Left forelimb (tissue), 1 donor: ENCODE data around the gene TFAP2C.
"Not testable (repeated sequence)": the region's sequence is repeated elsewhere in the genome, so short reads cannot be mapped to it uniquely, and the experiment has no call there.

Experiments
- DNase-seq: peaks from one replicate; pipeline ENCODE4 v3.0.0-alpha.2; 2018; ENCODE audit warnings: low spot score

TFAP2C gene

GRCh38 chr20:56653211-56653610 lies 24.1 kb downstream of the TFAP2C start:
- no peak for DNase-seq

DNA sequence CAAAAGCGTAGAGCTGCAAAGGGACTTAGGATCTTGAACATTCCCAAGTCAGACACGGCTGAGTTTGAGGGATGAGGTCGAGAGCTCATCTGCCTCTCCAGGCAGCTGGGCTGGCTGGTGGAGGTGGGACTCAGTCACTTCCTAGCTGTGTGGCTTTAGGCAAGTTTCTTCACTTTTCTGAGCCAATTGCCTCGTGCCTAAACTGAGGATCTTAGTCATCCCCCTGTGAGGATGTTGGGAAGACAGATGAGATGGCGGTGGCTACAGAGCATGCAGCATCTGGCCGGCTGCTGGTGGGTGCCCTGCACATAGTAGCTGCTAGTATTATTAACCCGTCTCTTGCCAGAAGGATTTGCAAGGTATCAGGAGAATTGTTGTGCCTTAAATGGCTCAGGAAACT lies 27.5 kb downstream of the TFAP2C start:
- DNase-seq, result no peak

DNA sequence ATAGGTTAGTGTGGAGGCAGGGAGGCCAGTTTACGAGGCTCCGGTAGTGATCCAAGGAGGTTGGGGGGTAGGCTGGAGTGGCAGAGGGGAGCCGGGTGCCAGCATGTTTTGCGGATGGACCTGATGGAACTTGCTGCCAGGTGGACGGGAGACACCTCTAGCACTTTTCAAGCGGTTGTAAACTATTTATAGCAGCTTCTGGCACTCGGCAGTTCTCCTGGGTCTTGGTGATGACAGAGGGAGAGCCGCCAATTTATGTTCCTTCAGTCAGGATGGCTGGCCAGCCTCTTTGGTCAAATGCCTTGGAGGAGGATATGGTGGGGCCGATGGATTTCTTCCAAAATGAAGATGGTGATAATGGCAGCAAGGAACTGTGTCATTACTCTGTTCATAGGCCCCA lies 28.8 kb downstream of the TFAP2C start:
- DNase-seq, result no peak

DNA sequence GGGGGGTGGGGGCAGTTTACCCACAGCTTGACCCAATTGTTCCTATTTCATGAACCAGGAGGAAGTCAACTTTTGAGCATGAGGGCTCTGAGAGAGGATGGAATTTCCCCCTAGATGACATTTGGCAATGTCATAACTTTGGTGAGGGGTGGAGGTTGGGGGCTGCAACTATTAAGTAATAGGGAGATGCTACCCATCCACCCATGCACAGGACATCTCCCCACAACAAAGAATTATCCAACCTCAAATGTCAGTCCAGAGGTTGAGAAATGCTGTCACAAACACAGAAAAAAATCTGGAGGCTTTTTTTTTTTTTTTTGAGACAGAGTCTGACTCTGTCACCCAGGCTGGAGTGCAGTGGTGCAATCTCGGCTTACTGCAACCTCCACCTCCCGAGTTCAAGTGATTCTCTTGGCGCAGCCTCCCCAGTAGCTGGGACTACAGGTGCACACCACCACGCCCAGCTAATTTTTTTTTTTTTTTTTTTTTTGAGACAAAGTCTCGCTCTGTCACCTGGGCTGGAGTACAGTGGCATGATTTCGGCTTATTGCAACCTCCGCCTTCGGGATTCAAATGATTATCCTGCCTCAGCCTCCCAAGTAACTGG lies 29.3 kb downstream of the TFAP2C start:
- DNase-seq, result not testable (repeated sequence)

- no peak for DNase-seq
These were observed 34.6 kb downstream of the TFAP2C start for GRCh38 chr20:56663660-56664059.

GRCh38 chr20:56664796-56665195 lies 35.7 kb downstream of the TFAP2C start:
- no peak for DNase-seq

GRCh38 chr20:56665806-56666205 lies 36.7 kb downstream of the TFAP2C start:
- no peak for DNase-seq

DNA sequence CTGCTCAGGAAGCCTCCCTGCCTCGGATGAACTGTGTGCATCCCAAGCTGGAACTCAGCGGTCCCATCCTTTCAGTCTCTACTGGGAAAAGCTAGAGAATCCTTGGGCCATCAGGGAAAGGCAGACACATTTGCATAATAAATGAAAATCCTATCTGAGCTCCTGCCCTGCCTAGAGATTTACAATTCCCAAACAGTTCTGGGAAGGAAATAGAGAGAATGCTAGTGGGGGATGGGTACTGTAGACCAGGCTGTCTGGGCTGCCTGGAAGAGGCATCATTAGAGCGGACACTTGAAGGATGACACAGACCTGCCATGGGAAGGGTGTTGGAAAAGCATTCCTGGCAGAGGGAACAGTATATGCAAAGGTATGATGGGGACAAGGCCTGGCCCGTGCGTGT lies 44.3 kb downstream of the TFAP2C start:
- DNase-seq, result no peak

DNA sequence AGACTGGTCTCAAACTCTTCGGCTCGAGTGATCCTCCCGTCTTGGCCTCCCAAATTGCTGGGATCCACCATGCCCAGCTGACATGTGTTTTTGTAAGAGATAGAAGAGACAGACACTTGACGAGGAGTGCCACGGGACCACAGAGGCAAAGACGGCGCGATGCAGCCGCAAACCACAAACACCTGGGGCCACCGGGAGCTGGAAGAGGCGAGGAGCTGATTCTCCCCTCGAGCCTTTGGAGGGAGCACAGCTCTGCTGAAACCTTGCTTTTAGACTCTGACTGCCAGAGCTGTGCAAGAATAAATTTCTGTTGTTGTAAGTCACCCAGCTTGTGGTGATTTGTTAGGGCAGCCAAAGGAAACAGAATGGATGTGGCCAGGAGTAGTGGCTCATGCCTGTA lies 46.9 kb downstream of the TFAP2C start:
- DNase-seq, result no peak

GRCh38 chr20:56676679-56677078 lies 47.6 kb downstream of the TFAP2C start:
- DNase-seq, result no peak

GRCh38 chr20:56683077-56683865 lies 54.2 kb downstream of the TFAP2C start:
- no peak for DNase-seq

GRCh38 chr20:56685879-56686278 lies 56.8 kb downstream of the TFAP2C start:
- no peak for DNase-seq

- DNase-seq, result no peak
These were observed 58.0 kb downstream of the TFAP2C start for GRCh38 chr20:56687061-56687460.

- no peak for DNase-seq
These were observed 59.0 kb downstream of the TFAP2C start for GRCh38 chr20:56688106-56688505.
